Measurements from ENCODE around the gene ABHD17C. TPM values are rescaled to one million over a fixed set of nuclear protein-coding genes. Genes with fewer than 3 reads are reported as not detected.

Gene ABHD17C
- total RNA-seq, 1 experiment from 2014 or later, result 11.9 TPM

DNA sequence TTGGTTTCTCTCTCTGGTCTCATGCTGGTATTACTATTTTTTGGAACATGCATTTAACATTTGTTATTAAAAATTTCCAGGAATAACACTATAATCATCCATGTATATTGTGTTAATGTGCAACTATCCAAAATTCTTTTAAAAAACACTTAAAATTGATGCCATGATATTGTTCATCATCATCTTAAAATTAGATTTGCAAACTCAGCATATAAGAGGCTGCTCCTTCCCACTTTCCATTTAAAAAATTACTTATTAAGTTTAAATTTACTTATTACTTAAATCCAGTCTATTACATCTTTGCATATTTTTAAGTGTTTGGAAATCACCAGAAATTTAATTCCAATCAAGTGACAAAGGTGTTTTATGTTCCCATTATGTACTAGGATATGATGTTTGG is 5.8 kb upstream of the ABHD17C start:
- Mint-ChIP-seq H3K27me3 (ENCODE audit: insufficient read depth, unreplicated experiment) (no peaks in the 10 kb centered on the region), H3K36me3 (ENCODE audit: insufficient read depth, unreplicated experiment) (no peaks in the 10 kb centered on the region), H3K9me3 (ENCODE audit: unreplicated experiment) (no peaks in the 10 kb centered on the region), H3K4me1 (ENCODE audit: insufficient read depth, unreplicated experiment) (peaks cover 6% of the 10 kb centered on the region), H3K4me3 (ENCODE audit: unreplicated experiment) (no peak overlapping the region), H3K27ac (ENCODE audit: low read depth, unreplicated experiment) (no peak overlapping the region)
- ChIA-PET CTCF (interaction anchor here (0.7 kb wide), 2 partner anchors 68 to 577 kb away, joined by 3 read pairs; no protein-coding TSS in a partner anchor), POLR2A (no interaction called here)
- TF ChIP-seq, protein P1, sequence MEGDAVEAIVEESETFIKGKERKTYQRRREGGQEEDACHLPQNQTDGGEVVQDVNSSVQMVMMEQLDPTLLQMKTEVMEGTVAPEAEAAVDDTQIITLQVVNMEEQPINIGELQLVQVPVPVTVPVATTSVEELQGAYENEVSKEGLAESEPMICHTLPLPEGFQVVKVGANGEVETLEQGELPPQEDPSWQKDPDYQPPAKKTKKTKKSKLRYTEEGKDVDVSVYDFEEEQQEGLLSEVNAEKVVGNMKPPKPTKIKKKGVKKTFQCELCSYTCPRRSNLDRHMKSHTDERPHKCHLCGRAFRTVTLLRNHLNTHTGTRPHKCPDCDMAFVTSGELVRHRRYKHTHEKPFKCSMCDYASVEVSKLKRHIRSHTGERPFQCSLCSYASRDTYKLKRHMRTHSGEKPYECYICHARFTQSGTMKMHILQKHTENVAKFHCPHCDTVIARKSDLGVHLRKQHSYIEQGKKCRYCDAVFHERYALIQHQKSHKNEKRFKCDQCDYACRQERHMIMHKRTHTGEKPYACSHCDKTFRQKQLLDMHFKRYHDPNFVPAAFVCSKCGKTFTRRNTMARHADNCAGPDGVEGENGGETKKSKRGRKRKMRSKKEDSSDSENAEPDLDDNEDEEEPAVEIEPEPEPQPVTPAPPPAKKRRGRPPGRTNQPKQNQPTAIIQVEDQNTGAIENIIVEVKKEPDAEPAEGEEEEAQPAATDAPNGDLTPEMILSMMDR (IDR thresholded peaks at IDR 0.05; ENCODE audit: unreplicated experiment), result no peak
- intact Hi-C loops (cut with micrococcal nuclease), result no loop called here
- no TSS peak for BruUV-seq (replicated peaks)
- no peak for DNase-seq (ENCODE audit: unreplicated experiment)

DNA sequence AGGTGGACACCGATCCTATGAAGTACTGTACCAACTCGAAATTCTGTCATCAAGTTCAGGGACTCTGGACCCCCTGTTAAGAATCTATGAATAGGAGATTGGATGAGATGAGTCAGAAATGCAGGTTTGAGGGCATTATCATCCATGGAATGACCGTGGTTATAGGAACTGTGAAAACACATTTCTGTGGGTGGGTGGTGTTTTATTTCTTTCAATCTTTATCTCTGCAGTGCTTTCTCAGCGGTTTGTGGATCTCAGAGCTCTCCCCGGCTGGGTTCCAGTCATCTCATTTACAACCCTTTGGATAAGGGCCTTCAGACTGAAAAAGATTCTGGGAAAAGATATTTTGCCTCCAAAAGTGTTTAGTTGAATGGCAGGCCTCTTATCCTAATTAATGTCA is 5.4 kb upstream of the ABHD17C start:
- peaks cover 6% of the 10 kb centered on the region for H3K4me1 Mint-ChIP-seq (ENCODE audit: insufficient read depth, unreplicated experiment)
- H3K4me3 Mint-ChIP-seq (ENCODE audit: unreplicated experiment), result no peak overlapping the region
- ChIA-PET POLR2A (no interaction called here), CTCF (interaction anchor here (1.2 kb wide), 1 partner anchor 86 kb away, joined by 3 read pairs; no protein-coding TSS in a partner anchor)
- intact Hi-C loops (cut with micrococcal nuclease), result no loop called here
- no peak for DNase-seq (ENCODE audit: unreplicated experiment)
- H3K9me3 Mint-ChIP-seq (ENCODE audit: unreplicated experiment), result no peaks in the 10 kb centered on the region
- BruUV-seq (replicated peaks), result no TSS peak
- TF ChIP-seq, protein P1 (IDR thresholded peaks at IDR 0.05; ENCODE audit: unreplicated experiment), result no peak
- H3K36me3 Mint-ChIP-seq (ENCODE audit: insufficient read depth, unreplicated experiment), result no peaks in the 10 kb centered on the region
- H3K27ac Mint-ChIP-seq (ENCODE audit: low read depth, unreplicated experiment), result no peak overlapping the region
- no peaks in the 10 kb centered on the region for H3K27me3 Mint-ChIP-seq (ENCODE audit: insufficient read depth, unreplicated experiment)

DNA sequence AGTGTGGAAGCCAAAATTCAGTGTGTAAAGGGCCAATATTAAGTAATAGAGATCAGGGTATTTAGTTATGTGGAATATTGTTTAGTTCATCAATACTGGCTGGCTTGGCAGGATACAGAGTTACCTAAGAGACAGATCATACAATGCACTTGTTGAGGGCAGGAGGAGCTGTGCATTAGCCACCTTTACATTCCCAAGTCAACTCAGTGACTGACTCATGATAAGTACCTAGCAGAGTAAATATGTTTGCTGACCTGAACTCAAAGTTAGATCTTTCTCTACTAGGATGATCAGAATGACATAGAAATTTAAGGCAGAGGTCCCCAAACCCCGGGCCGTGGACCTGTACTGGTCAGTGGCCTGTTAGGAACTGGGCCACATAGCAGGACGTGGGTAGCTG is 3.5 kb upstream of the ABHD17C start:
- H3K27me3 Mint-ChIP-seq (ENCODE audit: insufficient read depth, unreplicated experiment), result no peaks in the 10 kb centered on the region
- peaks cover 10% of the 10 kb centered on the region for H3K4me1 Mint-ChIP-seq (ENCODE audit: insufficient read depth, unreplicated experiment)
- CTCF ChIA-PET, result interaction anchor here (1.4 kb wide), 1 partner anchor 17 kb away, joined by 5 read pairs; no protein-coding TSS in a partner anchor
- no peak overlapping the region for H3K27ac Mint-ChIP-seq (ENCODE audit: low read depth, unreplicated experiment)
- no peaks in the 10 kb centered on the region for H3K9me3 Mint-ChIP-seq (ENCODE audit: unreplicated experiment)
- POLR2A ChIA-PET, result no interaction called here
- intact Hi-C loops (cut with micrococcal nuclease), result no loop called here
- no TSS peak for BruUV-seq (replicated peaks)
- no peak for DNase-seq (ENCODE audit: unreplicated experiment)
- no peak overlapping the region for H3K4me3 Mint-ChIP-seq (ENCODE audit: unreplicated experiment)
- no peaks in the 10 kb centered on the region for H3K36me3 Mint-ChIP-seq (ENCODE audit: insufficient read depth, unreplicated experiment)
- TF ChIP-seq, protein P1 (IDR thresholded peaks at IDR 0.05; ENCODE audit: unreplicated experiment), result no peak

DNA sequence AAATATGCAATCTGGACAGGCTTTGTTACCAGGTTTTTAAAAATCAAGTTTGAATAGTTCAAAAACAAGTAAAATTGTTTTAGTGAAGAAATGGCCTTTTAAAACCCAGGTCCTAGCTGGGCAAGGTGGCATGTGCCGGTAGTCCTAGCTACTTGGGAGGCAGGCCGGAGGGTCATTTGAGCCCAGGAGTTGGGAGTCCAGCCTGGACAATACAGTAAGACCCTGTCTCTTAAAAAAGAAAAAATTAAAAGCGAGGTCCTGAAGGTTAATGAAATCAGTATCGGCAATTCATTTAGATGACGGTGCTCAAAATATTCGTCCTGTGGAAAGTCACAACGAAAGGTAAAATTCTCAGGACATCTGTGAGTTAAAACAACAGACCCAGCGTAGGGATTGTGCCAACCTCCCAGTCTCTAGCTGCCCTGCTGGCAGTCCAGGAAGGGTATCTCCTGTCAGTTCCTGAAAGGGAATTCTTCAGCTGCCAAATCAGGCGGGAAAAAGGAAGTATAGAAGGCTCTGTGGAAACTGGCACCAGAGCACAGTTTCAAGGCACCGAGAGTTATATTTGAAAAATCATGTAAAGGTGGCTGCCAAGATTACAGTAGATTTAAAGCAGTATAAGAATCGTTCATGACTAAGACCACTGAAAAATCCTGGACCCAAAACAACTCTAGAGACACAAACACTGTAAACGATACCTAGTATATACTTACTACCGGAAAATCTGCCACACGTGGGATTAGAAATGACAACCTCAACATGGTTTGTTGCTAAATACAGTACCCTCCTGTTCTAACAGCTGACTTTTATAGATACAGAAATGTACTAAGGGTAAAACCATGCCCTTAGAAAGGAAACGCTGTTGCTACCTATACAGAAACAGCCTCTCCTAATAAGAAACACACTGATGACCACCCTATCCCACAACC is 1.2 kb upstream of the ABHD17C start:
- Mint-ChIP-seq H3K4me1 (ENCODE audit: insufficient read depth, unreplicated experiment) (peaks cover 28% of the 10 kb centered on the region), H3K27ac (ENCODE audit: low read depth, unreplicated experiment) (no peak overlapping the region), H3K4me3 (ENCODE audit: unreplicated experiment) (peak overlapping the region; percentile 92), H3K36me3 (ENCODE audit: insufficient read depth, unreplicated experiment) (no peaks in the 10 kb centered on the region), H3K27me3 (ENCODE audit: insufficient read depth, unreplicated experiment) (no peaks in the 10 kb centered on the region), H3K9me3 (ENCODE audit: unreplicated experiment) (no peaks in the 10 kb centered on the region)
- TSS peak; percentile 50 for BruUV-seq (replicated peaks)
- CTCF ChIA-PET, result interaction anchor here (0.6 to 4.7 kb wide), 8 partner anchors 13 to 260 kb away, joined by 3 to 38 read pairs (median 4); no protein-coding TSS in a partner anchor
- POLR2A ChIA-PET, result interaction anchor here (0.6 to 6.0 kb wide), 17 partner anchors 12 to 600 kb away, joined by 3 to 74 read pairs (median 10); no protein-coding TSS in a partner anchor
- TF ChIP-seq, protein P1 (IDR thresholded peaks at IDR 0.05; ENCODE audit: unreplicated experiment), result no peak
- intact Hi-C loops (cut with micrococcal nuclease), result no loop called here
- DNase-seq (ENCODE audit: unreplicated experiment), result peak; percentile 13

All from MCF 10A (cell line).